HFFc6 (cell line): Measurements from ENCODE around the gene DUS1L. TPM values are rescaled to one million over a fixed set of nuclear protein-coding genes. Genes with fewer than 3 reads are reported as not detected.

Experiments used
- DNase-seq: peaks from one replicate; pipeline ENCODE4 v3.0.0-alpha.2; 2018
- H3K27ac Mint-ChIP-seq: 2 replicates; pipeline ENCODE4 v1.8.0; 2020; ENCODE audit warnings: mild to moderate bottlenecking, mixed read lengths
- H3K27me3 Mint-ChIP-seq: 2 replicates; pipeline ENCODE4 v1.8.0; 2021; ENCODE audit warnings: mild to moderate bottlenecking, moderate library complexity, mixed read lengths; ENCODE audit not compliant: insufficient read depth
- H3K36me3 Mint-ChIP-seq: 2 replicates; pipeline ENCODE4 v1.8.0; 2021; ENCODE audit warnings: low read depth, mixed read lengths
- H3K4me1 Mint-ChIP-seq: 2 replicates; pipeline ENCODE4 v1.8.0; 2020; ENCODE audit warnings: low read depth, mixed read lengths
- H3K4me3 Mint-ChIP-seq: 2 replicates; pipeline ENCODE4 v1.8.0; 2020; ENCODE audit warnings: mild to moderate bottlenecking, moderate library complexity, mixed read lengths
- H3K9me3 Mint-ChIP-seq: 2 replicates; pipeline ENCODE4 v1.8.0; 2020; ENCODE audit warnings: mild to moderate bottlenecking, mixed read lengths
- total RNA-seq, 6 experiments: library from RNA; stranded (reverse); fragmentation: NEBNext Ultra II Directional; extraction: Animal tissue kit (Norgen Biotek cat#: 25700); gene quantifications; 2 replicates in 1 of 6; 3 replicates in 5 of 6; pipeline ENCODE4 v1.2.3, GENCODE V29; 2021
- TF ChIP-seq, protein P1 (sequence below): fragments of 200-600 bp; sonication (generic); IDR thresholded peaks from 2 replicates; pipeline ENCODE4 v1.5.0; 2021; ENCODE audit warnings: antibody characterized with exemption, mild to moderate bottlenecking

DUS1L gene
- total RNA-seq, 6 experiments from 2014 or later = 65.8 to 86.8 (median 71.2) TPM

DNA sequence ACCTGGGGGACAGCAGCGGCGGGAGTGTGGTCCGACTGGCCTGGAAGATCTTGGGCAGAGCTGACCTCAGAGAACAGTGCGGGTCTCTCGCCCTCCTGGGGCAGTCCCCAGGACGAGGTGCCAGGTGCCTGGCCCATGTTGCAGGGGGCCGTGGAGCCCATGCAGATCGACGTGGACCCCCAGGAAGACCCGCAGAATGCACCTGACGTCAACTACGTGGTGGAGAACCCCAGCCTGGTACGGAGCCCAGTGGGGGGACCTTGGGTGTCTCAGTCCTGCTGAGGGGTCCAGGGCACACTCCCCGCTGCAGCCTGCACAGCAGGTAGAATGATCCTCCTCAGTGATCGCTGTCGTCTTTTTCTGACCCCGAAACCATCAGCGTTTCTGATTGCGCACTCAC lies 12.5 kb downstream of the DUS1L start:
- Mint-ChIP-seq H3K4me3 (peak overlapping the region; percentile 90), H3K27ac (peak overlapping the region; percentile 16; the same call in 1 of the 2 replicates), H3K9me3 (no peaks in the 10 kb centered on the region), H3K4me1 (peaks cover 10% of the 10 kb centered on the region; the same call in 1 of the 2 replicates), H3K36me3 (no peaks in the 10 kb centered on the region), H3K27me3 (no peaks in the 10 kb centered on the region)
- no peak for DNase-seq
- TF ChIP-seq, protein P1, sequence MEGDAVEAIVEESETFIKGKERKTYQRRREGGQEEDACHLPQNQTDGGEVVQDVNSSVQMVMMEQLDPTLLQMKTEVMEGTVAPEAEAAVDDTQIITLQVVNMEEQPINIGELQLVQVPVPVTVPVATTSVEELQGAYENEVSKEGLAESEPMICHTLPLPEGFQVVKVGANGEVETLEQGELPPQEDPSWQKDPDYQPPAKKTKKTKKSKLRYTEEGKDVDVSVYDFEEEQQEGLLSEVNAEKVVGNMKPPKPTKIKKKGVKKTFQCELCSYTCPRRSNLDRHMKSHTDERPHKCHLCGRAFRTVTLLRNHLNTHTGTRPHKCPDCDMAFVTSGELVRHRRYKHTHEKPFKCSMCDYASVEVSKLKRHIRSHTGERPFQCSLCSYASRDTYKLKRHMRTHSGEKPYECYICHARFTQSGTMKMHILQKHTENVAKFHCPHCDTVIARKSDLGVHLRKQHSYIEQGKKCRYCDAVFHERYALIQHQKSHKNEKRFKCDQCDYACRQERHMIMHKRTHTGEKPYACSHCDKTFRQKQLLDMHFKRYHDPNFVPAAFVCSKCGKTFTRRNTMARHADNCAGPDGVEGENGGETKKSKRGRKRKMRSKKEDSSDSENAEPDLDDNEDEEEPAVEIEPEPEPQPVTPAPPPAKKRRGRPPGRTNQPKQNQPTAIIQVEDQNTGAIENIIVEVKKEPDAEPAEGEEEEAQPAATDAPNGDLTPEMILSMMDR = no peak

DNA sequence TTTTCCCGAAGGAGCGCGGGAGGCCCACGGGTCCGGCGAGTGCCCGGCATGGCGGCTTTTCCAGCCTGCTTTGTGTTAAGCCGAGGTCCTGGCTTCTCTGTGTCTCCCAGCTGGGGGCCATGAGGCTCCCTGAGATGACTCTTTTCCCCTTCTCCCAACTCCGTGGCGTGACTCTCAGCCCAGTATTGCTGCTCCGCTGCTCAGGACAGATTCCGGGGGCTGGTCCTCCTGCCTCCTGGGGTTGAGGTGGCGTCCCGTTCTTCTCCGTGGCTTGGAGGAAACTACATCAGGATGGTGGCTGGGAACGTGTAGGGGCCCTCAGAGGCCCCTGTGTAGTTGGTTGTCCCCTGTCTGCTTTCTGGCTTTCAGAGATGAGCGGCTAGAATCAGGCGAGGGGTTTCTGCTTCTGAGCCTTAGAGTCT lies 13.0 kb downstream of the DUS1L start:
- TF ChIP-seq, protein P1 = no peak
- Mint-ChIP-seq H3K9me3 (no peaks in the 10 kb centered on the region), H3K27ac (peak overlapping the region; percentile 67), H3K27me3 (no peaks in the 10 kb centered on the region), H3K4me3 (peak overlapping the region; percentile 90), H3K4me1 (peaks cover 10% of the 10 kb centered on the region; the same call in 1 of the 2 replicates), H3K36me3 (peaks cover 2% of the 10 kb centered on the region; the same call in 1 of the 2 replicates)
- no peak for DNase-seq

DNA sequence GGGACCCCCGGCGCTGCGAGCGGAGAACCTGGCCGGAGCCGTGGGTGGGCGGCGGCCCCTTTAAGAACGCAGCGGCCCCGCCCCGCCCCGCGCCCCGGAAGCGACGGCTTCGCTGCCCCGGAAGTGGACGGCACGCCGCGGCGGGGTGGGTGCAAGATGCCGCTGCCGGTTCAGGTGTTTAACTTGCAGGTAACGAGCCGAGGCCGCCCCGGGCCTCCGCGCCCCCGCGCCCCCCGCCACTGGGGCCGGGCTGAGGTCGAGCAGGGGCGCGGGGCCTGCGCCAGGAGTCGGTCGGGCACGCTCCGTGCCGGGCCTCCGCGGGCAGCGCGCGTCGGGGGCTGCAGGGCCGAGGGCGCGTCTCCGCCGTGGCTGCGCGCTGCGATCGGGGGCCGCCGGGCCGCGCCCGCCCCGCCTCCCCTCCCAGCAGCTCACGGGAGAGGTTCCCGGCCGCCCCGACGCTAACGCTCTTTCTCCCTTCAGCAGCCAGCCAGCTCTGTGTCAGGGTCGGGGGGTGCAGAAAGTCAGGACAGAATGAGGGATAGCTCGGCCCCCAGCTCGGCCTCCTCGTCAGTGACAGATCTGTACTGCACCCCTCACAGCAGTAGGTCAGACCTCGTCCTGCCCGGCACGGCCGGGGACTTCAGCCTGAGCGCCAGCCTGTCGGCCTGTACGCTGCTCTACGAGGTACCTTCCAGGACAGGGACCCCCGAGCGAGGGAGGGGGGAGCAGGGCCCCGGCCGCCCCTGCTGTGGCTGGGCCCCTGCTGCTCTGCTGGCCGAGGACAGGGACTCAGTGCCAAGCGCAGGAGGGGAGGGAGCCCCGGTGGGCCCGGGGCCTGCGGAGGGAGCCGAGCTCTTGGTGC lies 13.6 kb downstream of the DUS1L start, which contains the start of the genes GPS1 and RFNG:
GPS1 (plus strand) TSS at position 123 of the 862 bp plus-strand sequence; CDS start at position 157, 34 bp downstream.
RFNG (minus strand) TSS at position 36 of the 862 bp plus-strand sequence. CDS start 45 bp downstream, outside the sequence.
- peak within 1 kb of the TSS; percentile 77 for H3K27ac Mint-ChIP-seq
- no peaks in the 10 kb centered on the region for H3K27me3 Mint-ChIP-seq
- no peaks in the 10 kb centered on the region for H3K9me3 Mint-ChIP-seq
- DNase-seq = no peak
- H3K4me1 Mint-ChIP-seq = peaks cover 10% of the 10 kb centered on the region; the same call in 1 of the 2 replicates
- peaks cover 5% of the 10 kb centered on the region; the same call in 1 of the 2 replicates for H3K36me3 Mint-ChIP-seq
- TF ChIP-seq, protein P1 = no peak
- H3K4me3 Mint-ChIP-seq = peak within 1 kb of the TSS; percentile 90

DNA sequence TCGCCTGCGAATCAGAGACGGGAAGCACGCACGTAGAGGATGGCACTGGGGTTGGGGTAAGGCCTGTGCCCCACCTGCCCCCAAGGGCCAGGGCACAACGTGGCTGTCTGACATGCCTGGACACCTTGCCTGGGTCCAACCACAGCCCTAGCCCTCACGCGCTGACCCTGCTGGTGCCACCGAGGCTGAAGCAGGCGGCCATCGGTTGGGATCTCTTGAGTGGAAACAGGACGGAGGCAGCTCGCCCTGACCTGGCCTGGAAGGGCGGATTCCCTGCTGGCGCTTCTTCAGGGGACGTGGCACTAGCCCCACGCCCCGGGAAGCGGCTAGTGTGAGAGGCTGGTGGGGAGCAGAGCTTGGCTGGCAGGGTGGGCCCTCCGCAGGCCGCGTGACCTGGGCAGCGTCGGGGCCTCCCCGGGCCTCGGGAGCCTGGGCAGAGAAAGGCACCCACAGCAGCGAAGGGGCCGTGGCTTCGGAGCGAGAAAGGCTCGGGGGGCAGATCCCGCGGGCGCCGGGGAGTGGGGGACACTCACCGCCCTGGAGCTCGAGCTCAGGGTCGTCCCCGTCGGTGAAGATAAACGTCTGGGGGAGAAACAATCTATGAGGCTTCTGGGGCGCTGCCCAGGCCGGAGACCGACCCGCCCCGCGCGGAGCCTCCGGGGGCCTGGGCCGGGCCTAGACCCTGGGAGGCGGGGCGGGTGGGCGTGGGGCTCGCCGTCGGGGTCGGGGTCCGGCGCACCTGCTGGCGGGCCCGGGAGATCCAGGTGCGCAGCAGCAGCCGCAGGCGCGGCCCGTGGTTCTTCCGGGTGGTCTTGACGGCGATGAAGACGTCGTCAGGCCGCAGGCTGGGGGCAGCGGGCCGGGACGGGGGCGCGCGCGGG lies 14.6 kb downstream of the DUS1L start:
- H3K36me3 Mint-ChIP-seq = peaks cover 5% of the 10 kb centered on the region; the same call in 1 of the 2 replicates
- DNase-seq = no peak

More for the DNA sequence above, 14.6 kb downstream of the DUS1L start:
- Mint-ChIP-seq H3K27me3 (no peaks in the 10 kb centered on the region), H3K4me3 (peak overlapping the region; percentile 88), H3K27ac (peak overlapping the region; percentile 76), H3K4me1 (peaks cover 10% of the 10 kb centered on the region; the same call in 1 of the 2 replicates), H3K9me3 (no peaks in the 10 kb centered on the region)
- TF ChIP-seq, protein P1 = no peak
